Pancreas (tissue), 10 donors: ENCODE results near the gene HOTAIR. TPM values are rescaled to one million over a fixed set of nuclear protein-coding genes. Genes with fewer than 3 reads are reported as not detected.

Experiments used
- ATAC-seq, 4 donors: fragments of 200-7000 bp; cut with Tn5 transposase; one replicate each; pipeline versions ENCODE4 v1.8.0 to v1.9.1; 2020; ENCODE audit warnings: mild to moderate bottlenecking in 4 of 4, moderate library complexity in 4 of 4
- DNase-seq, 6 donors: peaks; one replicate each; pipeline ENCODE4 v3.0.0-alpha.2; 2020
- FAIRE-seq: peaks from 2 replicates; lab custom pipeline; 2012; peaks lifted over from hg19 to GRCh38; lab: Jason Lieb, UNC
- H3K27ac ChIP-seq, 4 donors: fragments of 200-600 bp; sonication (generic); 1 replicate in 3 of 4; 2 replicates in 1 of 4; pipeline versions ENCODE4 v1.5.0 to v1.8.0; 2020
- H3K27me3 ChIP-seq, 4 donors: fragments of 200-600 bp; one replicate each; pipeline ENCODE4 v1.8.0; 2021
- H3K36me3 ChIP-seq, 3 donors: fragments of 200-600 bp; sonication (generic) in 1 of 3; one replicate each; pipeline versions ENCODE4 v1.5.0 to v1.8.0; 2020 to 2021
- H3K4me1 ChIP-seq, 3 donors: fragments of 200-600 bp; one replicate each; pipeline ENCODE4 v1.8.0; 2021
- H3K4me3 ChIP-seq, 4 donors: fragments of 200-600 bp; sonication (generic) in 2 of 4; one replicate each; pipeline versions ENCODE4 v1.5.0 to v1.8.0; 2020 to 2021
- H3K9me3 ChIP-seq, 4 donors: fragments of 200-600 bp; one replicate each; pipeline ENCODE4 v1.8.0; 2021
- CTCF ChIP-seq, 4 donors: fragments of 200-600 bp; sonication (generic) in 3 of 4; IDR thresholded peaks; one replicate each; pipeline versions ENCODE4 v1.5.0 to v1.8.0; 2021; ENCODE audit warnings: antibody characterized with exemption in 4 of 4
- WGBS, 2 donors: extraction: QIAGEN DNeasy Blood & Tissue Kit; methylation state at CpG; one replicate each; pipeline ENCODE4 v1.1.7; 2013; 5-methylcytosine and 5-hydroxymethylcytosine counted together
- intact Hi-C, 3 donors: fragments of 100-400 bp; cut with DNase I; formaldehyde crosslinking; loops; one replicate each; pipeline versions ENCODE4 v1.11.1 to v1.14.2; 2022
- polyA plus RNA-seq, 2 donors: library from polyadenylated mRNA; stranded (reverse); fragments of 200-250 nt; gene quantifications; one replicate each; pipeline ENCODE4 v1.2.3, GENCODE V29; 2013
- total RNA-seq, 6 donors: library from RNA; stranded (reverse); fragmentation: NEBNext Ultra II Directional in 4 of 6; extraction: Animal tissue kit (Norgen Biotek cat#: 25700) in 4 of 6; gene quantifications; one replicate each; pipeline versions ENCODE4 v1.2.1 to v1.2.4, GENCODE V29; 2021 to 2023
- donor health status: healthy with polysubstance abuse.
- donor health status: DM: no; HTN: no; CAD: no; lungs with moderate emphysema.
- donor health status: DM: no; HTN: no; CAD: no.
- donor health status: control.
- donor health status: control.
- donor health status: Bipolar disorder and iron deficiency.
- donor health status: DM: yes; HTN: yes; CAD: no.
- donor health status: DM: no; HTN: no; CAD: no.
- donor health status: DM: no; HTN: no; CAD: no.
- donor health status: DM: yes; HTN: yes; CAD: no.

Gene HOTAIR
- total and polyA plus RNA-seq, 8 donors: not detected

GRCh38 chr12:53969588-53970259, 5.0 kb downstream of the HOTAIR start:
- Histone ChIP-seq H3K27me3 (peaks cover 2 to 50% (median 9%) of the 10 kb centered on the region in 4 donors), H3K36me3 (no peaks in the 10 kb centered on the region), H3K9me3 (no peaks in the 10 kb centered on the region), H3K4me1 (peaks cover 3 to 4% (median 3%) of the 10 kb centered on the region in 3 donors), H3K4me3 (no peak overlapping the region), H3K27ac (no peak overlapping the region)
- TF ChIP-seq CTCF (IDR thresholded peaks at IDR 0.05): no peak
- DNase-seq (peak in 1 of 6 donors; percentile 47), ATAC-seq (no peak), FAIRE-seq (no peak)
- intact Hi-C loops: no loop called here
- WGBS, 2 donors: 17 to 21% methylated on average over 12 of the region's 12 CpGs

GRCh38 chr12:53968214-53969127, 6.3 kb downstream of the HOTAIR start:
- 28 to 33% methylated on average over 24 of the region's 24 CpGs for WGBS, 2 donors
- Histone ChIP-seq H3K4me1 (no peaks in the 10 kb centered on the region), H3K9me3 (no peaks in the 10 kb centered on the region), H3K4me3 (no peak overlapping the region), H3K27me3 (peaks cover 0 to 58% (median 14%) of the 10 kb centered on the region in 4 donors), H3K36me3 (no peaks in the 10 kb centered on the region), H3K27ac (no peak overlapping the region)
- ATAC-seq: no peak
- intact Hi-C loops: no loop called here
- no peak for TF ChIP-seq CTCF (IDR thresholded peaks at IDR 0.05)
- FAIRE-seq: no peak
- peak in 1 of 6 donors; percentile 16 for DNase-seq

- WGBS, 2 donors: 20 to 24% methylated on average over 5 of the region's 5 CpGs
- DNase-seq (no peak), ATAC-seq (no peak), FAIRE-seq (no peak)
- Histone ChIP-seq H3K4me3 (no peak overlapping the region), H3K4me1 (no peaks in the 10 kb centered on the region), H3K36me3 (no peaks in the 10 kb centered on the region), H3K27me3 (peaks cover 4 to 58% (median 18%) of the 10 kb centered on the region in 4 donors), H3K27ac (no peak overlapping the region), H3K9me3 (no peaks in the 10 kb centered on the region)
- intact Hi-C loops: no loop called here
- TF ChIP-seq CTCF (IDR thresholded peaks at IDR 0.05): no peak
Measured at GRCh38 chr12:53967421-53967925, 7.3 kb downstream of the HOTAIR start.

- WGBS, 2 donors: 10 to 14% methylated on average over 36 of the region's 36 CpGs
- Histone ChIP-seq H3K4me3 (no peak overlapping the region), H3K27ac (no peak overlapping the region), H3K36me3 (no peaks in the 10 kb centered on the region), H3K9me3 (no peaks in the 10 kb centered on the region), H3K27me3 (peaks cover 8 to 66% (median 17%) of the 10 kb centered on the region in 4 donors), H3K4me1 (no peaks in the 10 kb centered on the region)
- ATAC-seq (no peak), FAIRE-seq (no peak), DNase-seq (peak in 1 of 6 donors; percentile 21)
- TF ChIP-seq CTCF (IDR thresholded peaks at IDR 0.05): no peak
- intact Hi-C loops: no loop called here
Measured at GRCh38 chr12:53966385-53967133, 8.2 kb downstream of the HOTAIR start.
